GM21825 (cell line): ENCODE measurements around the gene FRRS1.
"Not testable (repeated sequence)": the region's sequence is repeated elsewhere in the genome, so short reads cannot be mapped to it uniquely, and the experiment has no call there.

Experiments
- ATAC-seq: cut with Tn5 transposase; IDR thresholded peaks from one replicate; pipeline ENCODE4 v1.9.1; 2021; ENCODE audit warnings: mild to moderate bottlenecking, moderate library complexity; ENCODE audit not compliant: unreplicated experiment

The FRRS1 gene

GRCh38 chr1:99768524-99769245 lies 2.2 kb upstream of the FRRS1 start:
- ATAC-seq: no peak

GRCh38 chr1:99768104-99768503 lies 1.7 kb upstream of the FRRS1 start:
- no peak for ATAC-seq

GRCh38 chr1:99764909-99765308 lies 1.5 kb downstream of the FRRS1 start:
- no peak for ATAC-seq

GRCh38 chr1:99764439-99764838 lies 2.0 kb downstream of the FRRS1 start:
- ATAC-seq: no peak

GRCh38 chr1:99763956-99764355 lies 2.5 kb downstream of the FRRS1 start:
- no peak for ATAC-seq

- no peak for ATAC-seq
Measured at GRCh38 chr1:99761774-99762173, 4.7 kb downstream of the FRRS1 start.

GRCh38 chr1:99759518-99760160 lies 6.8 kb downstream of the FRRS1 start:
- no peak for ATAC-seq

GRCh38 chr1:99758686-99759517 lies 7.5 kb downstream of the FRRS1 start:
- not testable (repeated sequence) for ATAC-seq

- ATAC-seq: peak; percentile 68
Measured at GRCh38 chr1:99758073-99758511, 8.3 kb downstream of the FRRS1 start.

- ATAC-seq: no peak
Measured at GRCh38 chr1:99756598-99756997, 9.8 kb downstream of the FRRS1 start.

GRCh38 chr1:99755664-99756063 lies 10.8 kb downstream of the FRRS1 start:
- no peak for ATAC-seq

GRCh38 chr1:99754697-99755096 lies 11.7 kb downstream of the FRRS1 start:
- no peak for ATAC-seq

- ATAC-seq: no peak
Measured at GRCh38 chr1:99754055-99754626, 12.3 kb downstream of the FRRS1 start.

GRCh38 chr1:99751877-99752504 lies 14.4 kb downstream of the FRRS1 start:
- ATAC-seq: peak; percentile 57

- peak; percentile 92 for ATAC-seq
Measured at GRCh38 chr1:99749504-99750347, 16.7 kb downstream of the FRRS1 start.

- no peak for ATAC-seq
Measured at GRCh38 chr1:99748419-99748818, 18.0 kb downstream of the FRRS1 start.

GRCh38 chr1:99745684-99746083 lies 20.8 kb downstream of the FRRS1 start:
- ATAC-seq: no peak

- no peak for ATAC-seq
Measured at GRCh38 chr1:99745061-99745460, 21.4 kb downstream of the FRRS1 start.

- no peak for ATAC-seq
Measured at GRCh38 chr1:99740141-99740540, 26.3 kb downstream of the FRRS1 start.
